Bone marrow (tissue), 2 donors: ENCODE measurements around the gene FBRSL1.
A peak's percentile ranks its signal among the peaks of the same experiment; 100 is the strongest.
"Not testable (repeated sequence)": the region's sequence is repeated elsewhere in the genome, so short reads cannot be mapped to it uniquely, and the experiment has no call there.

Source experiments
- DNase-seq, 2 donors: peaks; one replicate each; lab custom pipeline; 2025; lab: John Stamatoyannopoulos, UW

The FBRSL1 gene

GRCh38 chr12:132489602-132490266 lies at the start of gene FBRSL1:
Gene FBRSL1, plus strand, starts transcription at chr12:132490151.
- DNase-seq = peak; percentile 76 to 85

- not testable (repeated sequence) for DNase-seq
Observed at GRCh38 chr12:132440420-132440819, 49.5 kb upstream of the FBRSL1 start.

- no peak for DNase-seq
Observed at GRCh38 chr12:132441871-132442863, 47.8 kb upstream of the FBRSL1 start.

GRCh38 chr12:132443091-132443490 lies 46.9 kb upstream of the FBRSL1 start:
- DNase-seq = no peak

- no peak for DNase-seq
Observed at GRCh38 chr12:132444283-132444682, 45.7 kb upstream of the FBRSL1 start.

GRCh38 chr12:132444957-132445883 lies 44.7 kb upstream of the FBRSL1 start:
- peak; percentile 25 to 55 for DNase-seq

GRCh38 chr12:132445884-132446632 lies 43.9 kb upstream of the FBRSL1 start:
- peak in 1 of 2 donors; percentile 84 for DNase-seq

GRCh38 chr12:132446633-132447326 lies 43.2 kb upstream of the FBRSL1 start:
- no peak for DNase-seq

- DNase-seq = no peak
Observed at GRCh38 chr12:132447327-132447720, 42.6 kb upstream of the FBRSL1 start.

- DNase-seq = no peak
Observed at GRCh38 chr12:132447731-132448462, 42.1 kb upstream of the FBRSL1 start.

- DNase-seq = no peak
Observed at GRCh38 chr12:132448463-132448820, 41.5 kb upstream of the FBRSL1 start.

GRCh38 chr12:132449565-132450417 lies 40.2 kb upstream of the FBRSL1 start:
- no peak for DNase-seq

- DNase-seq = no peak
Observed at GRCh38 chr12:132450418-132451171, 39.4 kb upstream of the FBRSL1 start.

GRCh38 chr12:132451172-132451835 lies 38.6 kb upstream of the FBRSL1 start:
- no peak for DNase-seq

- DNase-seq = no peak
Observed at GRCh38 chr12:132451836-132452195, 38.1 kb upstream of the FBRSL1 start.

- no peak for DNase-seq
Observed at GRCh38 chr12:132452596-132453350, 37.2 kb upstream of the FBRSL1 start.
